ENCODE measurements around the gene FAT1. TPM values are rescaled to one million over a fixed set of nuclear protein-coding genes. Genes with fewer than 3 reads are reported as not detected.

FAT1 gene
- total RNA-seq, 2 experiments from 2014 or later: under 0.01 to 0.08 TPM

DNA sequence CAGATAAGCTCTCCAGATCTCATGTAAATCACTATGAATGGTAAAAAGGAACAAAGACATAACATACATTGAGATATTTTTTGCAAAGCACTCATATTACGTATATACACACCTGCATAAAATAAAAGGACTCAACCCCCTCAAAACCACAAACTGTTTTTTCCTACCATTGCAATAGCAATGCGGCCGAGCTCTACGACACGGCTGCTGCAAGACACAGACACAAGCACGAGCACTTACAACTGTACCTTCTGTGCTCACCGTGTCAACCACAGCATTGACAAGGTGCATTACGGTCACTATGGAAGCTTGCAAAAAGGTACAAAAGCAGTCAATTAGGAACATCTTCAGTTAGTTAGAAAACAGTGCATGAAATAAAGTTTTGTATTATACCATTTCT is 131.2 kb downstream of the FAT1 start:
- no peak overlapping the region for H3K4me2 ChIP-seq (ENCODE audit: low read length)
- intact Hi-C loops (cut with micrococcal nuclease; ENCODE audit: unreplicated experiment): no loop called here
- no peak for TF ChIP-seq EZH2phosphoT487 (IDR thresholded peaks at IDR 0.05; ENCODE audit: borderline replicate concordance, low read depth, low read length)
- TF ChIP-seq, protein P1, sequence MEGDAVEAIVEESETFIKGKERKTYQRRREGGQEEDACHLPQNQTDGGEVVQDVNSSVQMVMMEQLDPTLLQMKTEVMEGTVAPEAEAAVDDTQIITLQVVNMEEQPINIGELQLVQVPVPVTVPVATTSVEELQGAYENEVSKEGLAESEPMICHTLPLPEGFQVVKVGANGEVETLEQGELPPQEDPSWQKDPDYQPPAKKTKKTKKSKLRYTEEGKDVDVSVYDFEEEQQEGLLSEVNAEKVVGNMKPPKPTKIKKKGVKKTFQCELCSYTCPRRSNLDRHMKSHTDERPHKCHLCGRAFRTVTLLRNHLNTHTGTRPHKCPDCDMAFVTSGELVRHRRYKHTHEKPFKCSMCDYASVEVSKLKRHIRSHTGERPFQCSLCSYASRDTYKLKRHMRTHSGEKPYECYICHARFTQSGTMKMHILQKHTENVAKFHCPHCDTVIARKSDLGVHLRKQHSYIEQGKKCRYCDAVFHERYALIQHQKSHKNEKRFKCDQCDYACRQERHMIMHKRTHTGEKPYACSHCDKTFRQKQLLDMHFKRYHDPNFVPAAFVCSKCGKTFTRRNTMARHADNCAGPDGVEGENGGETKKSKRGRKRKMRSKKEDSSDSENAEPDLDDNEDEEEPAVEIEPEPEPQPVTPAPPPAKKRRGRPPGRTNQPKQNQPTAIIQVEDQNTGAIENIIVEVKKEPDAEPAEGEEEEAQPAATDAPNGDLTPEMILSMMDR (conservative IDR thresholded peaks at IDR 0.05; ENCODE audit: low read length): no peak
- no peaks in the 10 kb centered on the region for H3K9me2 ChIP-seq (ENCODE audit: insufficient read depth, low read length)
- H3K27ac ChIP-seq (ENCODE audit: low read depth, low read length, poor library complexity, severe bottlenecking): no peak overlapping the region
- H3K79me2 ChIP-seq (ENCODE audit: insufficient read depth, low read depth, low read length): no peaks in the 10 kb centered on the region
- ChIA-PET CTCF (ENCODE audit: unreplicated experiment) (no interaction called here), POLR2A (interaction anchor here (0.7 to 0.9 kb wide), 2 partner anchors 113 to 1980 kb away, joined by 3 to 4 read pairs; no protein-coding TSS in a partner anchor)
- no peaks in the 10 kb centered on the region for H4K20me1 ChIP-seq (ENCODE audit: insufficient read depth, low read length)
- no peak overlapping the region for H3K4me3 ChIP-seq (ENCODE audit: low read depth, low read length, poor library complexity, severe bottlenecking)
- H3K9me3 ChIP-seq (ENCODE audit: low read length): no peaks in the 10 kb centered on the region
- H3K36me3 ChIP-seq (ENCODE audit: insufficient read depth, low read length): no peaks in the 10 kb centered on the region
- no peak for DNase-seq (ENCODE audit: low spot score)
- BruUV-seq (replicated peaks): no TSS peak
- no peak overlapping the region for H2AFZ ChIP-seq (ENCODE audit: low read length)
- no peaks in the 10 kb centered on the region for H3K4me1 ChIP-seq (ENCODE audit: insufficient read depth, low read length, poor library complexity, severe bottlenecking)

DNA sequence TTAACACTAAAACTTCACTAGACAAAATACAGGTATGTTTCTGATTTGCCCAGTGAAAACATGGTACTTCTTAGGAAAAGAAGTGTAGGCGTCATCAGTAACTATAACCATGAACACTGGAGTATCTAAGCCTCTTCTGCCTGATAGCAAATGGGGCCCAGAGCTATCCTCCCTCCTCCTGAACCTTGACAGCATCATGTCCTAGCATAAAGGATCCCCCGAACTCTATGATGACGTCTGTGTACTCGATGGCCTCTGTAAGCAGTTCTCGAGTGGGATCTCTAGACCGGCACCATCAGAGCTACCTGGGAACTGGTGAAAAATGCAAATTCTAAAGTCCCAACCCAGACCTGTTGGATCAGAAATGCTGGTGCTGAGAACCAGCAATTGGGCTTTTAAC is 132.0 kb downstream of the FAT1 start:
- intact Hi-C loops (cut with micrococcal nuclease; ENCODE audit: unreplicated experiment): no loop called here
- Histone ChIP-seq H3K27ac (ENCODE audit: low read depth, low read length, poor library complexity, severe bottlenecking) (no peak overlapping the region), H3K4me2 (ENCODE audit: low read length) (no peak overlapping the region), H3K9me2 (ENCODE audit: insufficient read depth, low read length) (no peaks in the 10 kb centered on the region), H3K4me3 (ENCODE audit: low read depth, low read length, poor library complexity, severe bottlenecking) (no peak overlapping the region), H3K79me2 (ENCODE audit: insufficient read depth, low read depth, low read length) (no peaks in the 10 kb centered on the region), H2AFZ (ENCODE audit: low read length) (no peak overlapping the region), H4K20me1 (ENCODE audit: insufficient read depth, low read length) (no peaks in the 10 kb centered on the region), H3K9me3 (ENCODE audit: low read length) (no peaks in the 10 kb centered on the region), H3K36me3 (ENCODE audit: insufficient read depth, low read length) (no peaks in the 10 kb centered on the region), H3K4me1 (ENCODE audit: insufficient read depth, low read length, poor library complexity, severe bottlenecking) (no peaks in the 10 kb centered on the region)
- TF ChIP-seq, protein P1 (conservative IDR thresholded peaks at IDR 0.05; ENCODE audit: low read length): no peak
- no peak for TF ChIP-seq EZH2phosphoT487 (IDR thresholded peaks at IDR 0.05; ENCODE audit: borderline replicate concordance, low read depth, low read length)
- DNase-seq (ENCODE audit: low spot score): no peak
- ChIA-PET CTCF (ENCODE audit: unreplicated experiment) (no interaction called here), POLR2A (no interaction called here)
- BruUV-seq (replicated peaks): no TSS peak

DNA sequence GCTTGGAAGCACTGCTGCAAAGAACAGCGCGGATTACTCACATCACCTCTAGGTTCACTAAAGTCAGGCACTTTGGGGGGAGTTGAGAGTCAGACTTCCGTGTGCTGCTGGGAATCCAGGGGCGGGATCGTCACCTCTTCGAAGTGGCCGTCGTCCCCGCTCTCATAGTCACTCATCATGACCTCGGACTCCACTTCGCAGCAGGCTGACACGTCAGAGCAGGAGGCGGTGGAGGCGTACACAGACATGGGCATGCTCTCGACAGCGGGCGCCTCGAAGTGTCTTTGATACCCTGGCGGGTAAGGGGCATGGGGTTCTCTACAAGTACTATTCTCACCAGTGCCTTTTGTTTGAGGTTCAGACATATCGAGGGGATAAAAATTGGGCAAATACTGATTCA is 135.2 kb downstream of the FAT1 start:
- Histone ChIP-seq H3K79me2 (ENCODE audit: insufficient read depth, low read depth, low read length) (no peaks in the 10 kb centered on the region), H3K27ac (ENCODE audit: low read depth, low read length, poor library complexity, severe bottlenecking) (no peak overlapping the region), H3K9me3 (ENCODE audit: low read length) (no peaks in the 10 kb centered on the region), H3K4me3 (ENCODE audit: low read depth, low read length, poor library complexity, severe bottlenecking) (no peak overlapping the region), H3K4me2 (ENCODE audit: low read length) (no peak overlapping the region), H3K4me1 (ENCODE audit: insufficient read depth, low read length, poor library complexity, severe bottlenecking) (no peaks in the 10 kb centered on the region), H3K36me3 (ENCODE audit: insufficient read depth, low read length) (no peaks in the 10 kb centered on the region), H2AFZ (ENCODE audit: low read length) (no peak overlapping the region), H3K9me2 (ENCODE audit: insufficient read depth, low read length) (no peaks in the 10 kb centered on the region), H4K20me1 (ENCODE audit: insufficient read depth, low read length) (no peaks in the 10 kb centered on the region)
- intact Hi-C loops (cut with micrococcal nuclease; ENCODE audit: unreplicated experiment): no loop called here
- no peak for DNase-seq (ENCODE audit: low spot score)
- CTCF ChIA-PET (ENCODE audit: unreplicated experiment): no interaction called here
- POLR2A ChIA-PET: interaction anchor here (0.6 kb wide), 1 partner anchor 312 kb away, joined by 3 read pairs; no protein-coding TSS in a partner anchor
- no TSS peak for BruUV-seq (replicated peaks)
- TF ChIP-seq, protein P1 (conservative IDR thresholded peaks at IDR 0.05; ENCODE audit: low read length): no peak
- TF ChIP-seq EZH2phosphoT487 (IDR thresholded peaks at IDR 0.05; ENCODE audit: borderline replicate concordance, low read depth, low read length): no peak

Data from OCI-LY7 (cell line).